HepG2 (cell line): ENCODE results near the gene TGFBR1. TPM values are rescaled to one million over a fixed set of nuclear protein-coding genes. Genes with fewer than 3 reads are reported as not detected.
A peak's percentile ranks its signal among the peaks of the same experiment; 100 is the strongest.

Source experiments
- CREB1 ChIP-seq, 2 experiments: fragments of 450-650 bp in 1 of 2; IDR thresholded peaks; 2 replicates each; pipeline ENCODE4 v1.6.1; 2016 to 2017; ENCODE audit warnings: control low read depth in 1 of 2, mild to moderate bottlenecking in 1 of 2, missing compliant biosample characterization in 1 of 2, missing genetic modification characterization in 1 of 2
- GATAD2A ChIP-seq: IDR thresholded peaks from 2 replicates; pipeline ENCODE4 v1.6.1; 2016
- GFI1 ChIP-seq: sonication (generic); formaldehyde crosslinking; IDR thresholded peaks from 2 replicates; pipeline ENCODE4 v1.5.0; 2020; ENCODE audit warnings: missing genetic modification reagents, mild to moderate bottlenecking, borderline replicate concordance
- HCFC1 ChIP-seq: fragments of 150-350 bp; IDR thresholded peaks from 2 replicates; pipeline ENCODE4 v1.6.1; 2014; ENCODE audit warnings: low read depth, low read length
- KDM5B ChIP-seq: sonication (generic); formaldehyde crosslinking; IDR thresholded peaks from 2 replicates; pipeline ENCODE4 v1.4.0; 2020; ENCODE audit warnings: missing genetic modification reagents, mild to moderate bottlenecking, borderline replicate concordance
- MED13 ChIP-seq: sonication (generic); formaldehyde crosslinking; IDR thresholded peaks from 2 replicates; pipeline ENCODE4 v1.5.0; 2020; ENCODE audit warnings: missing genetic modification reagents
- MTA1 ChIP-seq: sonication (generic); formaldehyde crosslinking; IDR thresholded peaks from 2 replicates; pipeline ENCODE4 v1.4.0; 2020; ENCODE audit warnings: missing genetic modification reagents, mild to moderate bottlenecking, borderline replicate concordance
- PITX1 ChIP-seq: sonication (generic); formaldehyde crosslinking; IDR thresholded peaks from 2 replicates; pipeline ENCODE4 v1.5.1; 2020; ENCODE audit warnings: mild to moderate bottlenecking, missing genetic modification reagents
- POGZ ChIP-seq: sonication (generic); formaldehyde crosslinking; IDR thresholded peaks from 2 replicates; pipeline ENCODE4 v1.4.0; 2020; ENCODE audit warnings: mild to moderate bottlenecking, missing genetic modification reagents
- RBM39 ChIP-seq: fragments of 200-400 bp; formaldehyde crosslinking; IDR thresholded peaks from one replicate; pipeline ENCODE4 v1.6.1; 2018; ENCODE audit warnings: antibody characterized with exemption, mild to moderate bottlenecking, low read depth, low read length; ENCODE audit not compliant: poor library complexity, severe bottlenecking
- SALL2 ChIP-seq: sonication (generic); formaldehyde crosslinking; IDR thresholded peaks from 2 replicates; pipeline ENCODE4 v1.8.1; 2023; ENCODE audit warnings: mild to moderate bottlenecking, missing genetic modification reagents, inconsistent platforms
- SYNCRIP ChIP-seq: fragments of 200-400 bp; formaldehyde crosslinking; IDR thresholded peaks from 2 replicates; pipeline ENCODE4 v1.6.1; 2018; ENCODE audit warnings: mild to moderate bottlenecking, low read depth, low read length; ENCODE audit not compliant: insufficient read depth
- TOPORS ChIP-seq: sonication (generic); formaldehyde crosslinking; IDR thresholded peaks from 2 replicates; pipeline ENCODE4 v1.8.0; 2023; ENCODE audit warnings: mild to moderate bottlenecking, missing genetic modification reagents
- ZNF337 ChIP-seq: sonication (generic); formaldehyde crosslinking; IDR thresholded peaks from 2 replicates; pipeline ENCODE4 v1.5.1; 2020; ENCODE audit warnings: missing genetic modification reagents, low read depth, mild to moderate bottlenecking, borderline replicate concordance
- ZNF619 ChIP-seq: sonication (generic); formaldehyde crosslinking; IDR thresholded peaks from 2 replicates; pipeline ENCODE4 v1.4.0; 2020; ENCODE audit warnings: mild to moderate bottlenecking, missing genetic modification reagents
- ZNF772 ChIP-seq: sonication (generic); formaldehyde crosslinking; IDR thresholded peaks from 2 replicates; pipeline ENCODE4 v1.5.0; 2020; ENCODE audit warnings: mild to moderate bottlenecking, missing genetic modification reagents
- polyA plus RNA-seq, 8 experiments: library from polyadenylated mRNA; depleted of rRNA in 3 of 8; stranded (reverse) in 7 of 8; unstranded in 1 of 8; fragments of >200 nt; fragmentation: Illumina TruSeq in 4 of 8; extraction: Trizol in 4 of 8; gene quantifications; 2 replicates each; pipeline versions ENCODE4 v1.2.1 to v1.2.3, GENCODE V29; 2011 to 2016; ENCODE audit warnings: low read depth in 4 of 8, missing spikeins in 1 of 8, mixed read lengths in 1 of 8; ENCODE audit not compliant: insufficient read depth in 1 of 8
- total RNA-seq, 5 experiments: library from RNA; depleted of rRNA; stranded (reverse); fragments of >200 nt; fragmentation: Illumina TruSeq; extraction: Trizol; gene quantifications; 2 replicates each; pipeline ENCODE4 v1.2.3, GENCODE V29; 2016; ENCODE audit warnings: low read depth in 1 of 5
- TF ChIP-seq, protein P1 (sequence below): sonication (generic); formaldehyde crosslinking; IDR thresholded peaks from 2 replicates; pipeline ENCODE4 v1.8.0; 2022; ENCODE audit warnings: missing genetic modification reagents, low read depth, mild to moderate bottlenecking, borderline replicate concordance
- TF ChIP-seq, protein P2 (sequence below): sonication (generic); formaldehyde crosslinking; IDR thresholded peaks from 2 replicates; pipeline ENCODE4 v1.8.0; 2022; ENCODE audit warnings: mild to moderate bottlenecking, missing genetic modification reagents, moderate library complexity
- TF ChIP-seq, protein P3 (sequence below): sonication (generic); formaldehyde crosslinking; IDR thresholded peaks from 2 replicates; pipeline ENCODE4 v1.4.0; 2020; ENCODE audit warnings: missing genetic modification reagents
- TF ChIP-seq, protein P4 (sequence below): sonication (generic); formaldehyde crosslinking; IDR thresholded peaks from 2 replicates; pipeline ENCODE4 v1.4.0; 2020; ENCODE audit warnings: mild to moderate bottlenecking, missing genetic modification reagents

The TGFBR1 gene
- total and polyA plus RNA-seq, 2 of the 13 experiments (the other 11 are each of a cell fraction or from before 2014, with no cell fraction given), result 16.8 to 23.9 TPM

DNA sequence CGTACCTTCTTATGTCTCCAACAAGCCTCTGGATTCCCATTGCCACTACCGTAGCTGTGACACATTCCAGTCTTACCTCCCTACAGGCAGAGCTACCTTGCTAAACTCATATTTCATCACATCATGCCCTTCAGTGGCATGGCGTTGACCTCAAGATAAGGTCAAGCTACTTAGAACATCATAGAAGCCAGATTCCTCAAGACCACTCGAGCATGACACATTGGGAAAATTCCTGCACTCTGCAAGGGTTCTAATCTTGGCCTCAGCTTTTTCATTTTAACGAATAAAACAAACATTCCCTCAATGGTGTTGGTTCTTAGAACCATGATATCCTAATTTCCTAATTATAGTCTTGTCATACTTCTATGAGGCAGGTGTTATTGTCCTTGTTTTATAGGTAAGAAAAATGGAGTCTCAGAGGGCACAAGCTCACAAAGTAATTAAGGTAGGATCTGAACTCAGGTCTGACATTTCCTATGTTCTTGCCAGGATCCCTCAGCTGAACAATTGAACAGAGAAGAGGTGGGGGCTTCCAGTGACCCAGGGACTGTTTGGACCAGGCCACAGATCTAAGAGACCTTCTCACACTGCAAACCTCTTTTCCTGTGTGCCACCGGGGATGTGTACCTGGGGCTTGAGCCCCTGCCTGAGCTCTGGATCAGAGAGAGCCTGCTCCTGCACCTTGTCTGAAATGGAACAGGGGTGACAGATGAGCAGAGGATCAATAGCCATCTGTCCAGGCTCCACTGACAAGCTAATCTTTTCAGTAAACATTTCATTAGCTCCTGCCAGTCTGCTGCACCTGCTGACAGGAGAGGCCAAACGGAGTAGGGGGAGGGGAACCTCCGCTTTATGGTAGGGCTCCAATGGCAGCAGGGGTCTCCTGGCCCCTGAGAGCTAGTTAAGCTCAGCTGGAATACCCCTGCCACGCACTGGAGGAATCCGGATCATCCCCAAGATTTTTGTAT lies 67.5 kb downstream of the TGFBR1 start (continued):
- TF ChIP-seq ZNF337 (CRISPR knock-in tag) (no peak), CREB1 (IDR thresholded peaks at IDR 0.05) (no peak), CREB1 (CRISPR knock-in tag; IDR thresholded peaks at IDR 0.05) (peak; percentile 48; the same call in 1 of the 2 replicates), SALL2 (CRISPR knock-in tag) (no peak), RBM39 (no peak), HCFC1 (no peak), ZNF772 (CRISPR knock-in tag) (no peak), TOPORS (CRISPR knock-in tag) (no peak), MED13 (CRISPR knock-in tag) (no peak), KDM5B (CRISPR knock-in tag) (no peak), GATAD2A (CRISPR knock-in tag) (peak; percentile 89), PITX1 (CRISPR knock-in tag) (peak; percentile 99), SYNCRIP (no peak), ZNF619 (CRISPR knock-in tag) (no peak), MTA1 (CRISPR knock-in tag) (peak; percentile 73), POGZ (peak; percentile 66), GFI1 (CRISPR knock-in tag) (peak; percentile 56; the same call in 1 of the 2 replicates)
- TF ChIP-seq, protein P1, sequence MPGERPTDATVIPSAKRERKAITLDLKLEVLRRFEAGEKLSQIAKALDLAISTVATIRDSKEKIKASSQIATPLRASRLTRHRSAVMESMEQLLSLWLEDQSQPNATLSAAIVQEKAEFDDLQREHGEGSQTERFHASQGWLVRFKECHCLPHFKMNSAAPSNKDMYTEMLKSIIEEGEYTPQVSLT (CRISPR knock-in tag), result no peak
- TF ChIP-seq, protein P2, sequence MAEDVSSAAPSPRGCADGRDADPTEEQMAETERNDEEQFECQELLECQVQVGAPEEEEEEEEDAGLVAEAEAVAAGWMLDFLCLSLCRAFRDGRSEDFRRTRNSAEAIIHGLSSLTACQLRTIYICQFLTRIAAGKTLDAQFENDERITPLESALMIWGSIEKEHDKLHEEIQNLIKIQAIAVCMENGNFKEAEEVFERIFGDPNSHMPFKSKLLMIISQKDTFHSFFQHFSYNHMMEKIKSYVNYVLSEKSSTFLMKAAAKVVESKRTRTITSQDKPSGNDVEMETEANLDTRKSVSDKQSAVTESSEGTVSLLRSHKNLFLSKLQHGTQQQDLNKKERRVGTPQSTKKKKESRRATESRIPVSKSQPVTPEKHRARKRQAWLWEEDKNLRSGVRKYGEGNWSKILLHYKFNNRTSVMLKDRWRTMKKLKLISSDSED, result no peak
- TF ChIP-seq, protein P3, sequence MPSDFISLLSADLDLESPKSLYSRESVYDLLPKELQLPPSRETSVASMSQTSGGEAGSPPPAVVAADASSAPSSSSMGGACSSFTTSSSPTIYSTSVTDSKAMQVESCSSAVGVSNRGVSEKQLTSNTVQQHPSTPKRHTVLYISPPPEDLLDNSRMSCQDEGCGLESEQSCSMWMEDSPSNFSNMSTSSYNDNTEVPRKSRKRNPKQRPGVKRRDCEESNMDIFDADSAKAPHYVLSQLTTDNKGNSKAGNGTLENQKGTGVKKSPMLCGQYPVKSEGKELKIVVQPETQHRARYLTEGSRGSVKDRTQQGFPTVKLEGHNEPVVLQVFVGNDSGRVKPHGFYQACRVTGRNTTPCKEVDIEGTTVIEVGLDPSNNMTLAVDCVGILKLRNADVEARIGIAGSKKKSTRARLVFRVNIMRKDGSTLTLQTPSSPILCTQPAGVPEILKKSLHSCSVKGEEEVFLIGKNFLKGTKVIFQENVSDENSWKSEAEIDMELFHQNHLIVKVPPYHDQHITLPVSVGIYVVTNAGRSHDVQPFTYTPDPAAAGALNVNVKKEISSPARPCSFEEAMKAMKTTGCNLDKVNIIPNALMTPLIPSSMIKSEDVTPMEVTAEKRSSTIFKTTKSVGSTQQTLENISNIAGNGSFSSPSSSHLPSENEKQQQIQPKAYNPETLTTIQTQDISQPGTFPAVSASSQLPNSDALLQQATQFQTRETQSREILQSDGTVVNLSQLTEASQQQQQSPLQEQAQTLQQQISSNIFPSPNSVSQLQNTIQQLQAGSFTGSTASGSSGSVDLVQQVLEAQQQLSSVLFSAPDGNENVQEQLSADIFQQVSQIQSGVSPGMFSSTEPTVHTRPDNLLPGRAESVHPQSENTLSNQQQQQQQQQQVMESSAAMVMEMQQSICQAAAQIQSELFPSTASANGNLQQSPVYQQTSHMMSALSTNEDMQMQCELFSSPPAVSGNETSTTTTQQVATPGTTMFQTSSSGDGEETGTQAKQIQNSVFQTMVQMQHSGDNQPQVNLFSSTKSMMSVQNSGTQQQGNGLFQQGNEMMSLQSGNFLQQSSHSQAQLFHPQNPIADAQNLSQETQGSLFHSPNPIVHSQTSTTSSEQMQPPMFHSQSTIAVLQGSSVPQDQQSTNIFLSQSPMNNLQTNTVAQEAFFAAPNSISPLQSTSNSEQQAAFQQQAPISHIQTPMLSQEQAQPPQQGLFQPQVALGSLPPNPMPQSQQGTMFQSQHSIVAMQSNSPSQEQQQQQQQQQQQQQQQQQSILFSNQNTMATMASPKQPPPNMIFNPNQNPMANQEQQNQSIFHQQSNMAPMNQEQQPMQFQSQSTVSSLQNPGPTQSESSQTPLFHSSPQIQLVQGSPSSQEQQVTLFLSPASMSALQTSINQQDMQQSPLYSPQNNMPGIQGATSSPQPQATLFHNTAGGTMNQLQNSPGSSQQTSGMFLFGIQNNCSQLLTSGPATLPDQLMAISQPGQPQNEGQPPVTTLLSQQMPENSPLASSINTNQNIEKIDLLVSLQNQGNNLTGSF (CRISPR knock-in tag), result no peak
- TF ChIP-seq, protein P4, sequence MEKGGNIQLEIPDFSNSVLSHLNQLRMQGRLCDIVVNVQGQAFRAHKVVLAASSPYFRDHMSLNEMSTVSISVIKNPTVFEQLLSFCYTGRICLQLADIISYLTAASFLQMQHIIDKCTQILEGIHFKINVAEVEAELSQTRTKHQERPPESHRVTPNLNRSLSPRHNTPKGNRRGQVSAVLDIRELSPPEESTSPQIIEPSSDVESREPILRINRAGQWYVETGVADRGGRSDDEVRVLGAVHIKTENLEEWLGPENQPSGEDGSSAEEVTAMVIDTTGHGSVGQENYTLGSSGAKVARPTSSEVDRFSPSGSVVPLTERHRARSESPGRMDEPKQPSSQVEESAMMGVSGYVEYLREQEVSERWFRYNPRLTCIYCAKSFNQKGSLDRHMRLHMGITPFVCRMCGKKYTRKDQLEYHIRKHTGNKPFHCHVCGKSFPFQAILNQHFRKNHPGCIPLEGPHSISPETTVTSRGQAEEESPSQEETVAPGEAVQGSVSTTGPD, result 0 out of 2 replicates have a peak, but pooled peaks have one; percentile 25
